ENCODE results near the gene PET100.
"Not testable (repeated sequence)": the region's sequence is repeated elsewhere in the genome, so short reads cannot be mapped to it uniquely, and the experiment has no call there.

PET100 gene

DNA sequence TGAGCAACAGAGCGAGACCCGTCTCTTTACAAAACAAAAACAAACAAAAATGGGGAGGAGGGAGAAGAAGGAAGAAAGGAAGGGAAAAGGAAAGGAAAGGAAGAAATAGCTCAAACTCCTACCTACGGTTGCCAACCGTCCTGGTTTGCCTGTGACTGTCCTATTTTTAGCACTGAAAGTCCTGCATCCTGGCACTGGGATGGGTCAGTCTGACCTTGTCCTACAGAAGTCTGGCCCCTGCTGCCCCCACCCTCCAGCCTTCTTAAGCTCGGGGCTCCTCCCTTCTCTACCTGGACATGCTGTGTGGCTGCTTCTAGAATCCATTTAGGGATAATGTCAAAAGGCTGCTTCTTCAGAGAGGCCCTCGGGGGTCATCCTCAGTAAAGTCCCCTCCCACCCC, 6.1 kb downstream of the PET100 start:
- no peak for DNase-seq

DNA sequence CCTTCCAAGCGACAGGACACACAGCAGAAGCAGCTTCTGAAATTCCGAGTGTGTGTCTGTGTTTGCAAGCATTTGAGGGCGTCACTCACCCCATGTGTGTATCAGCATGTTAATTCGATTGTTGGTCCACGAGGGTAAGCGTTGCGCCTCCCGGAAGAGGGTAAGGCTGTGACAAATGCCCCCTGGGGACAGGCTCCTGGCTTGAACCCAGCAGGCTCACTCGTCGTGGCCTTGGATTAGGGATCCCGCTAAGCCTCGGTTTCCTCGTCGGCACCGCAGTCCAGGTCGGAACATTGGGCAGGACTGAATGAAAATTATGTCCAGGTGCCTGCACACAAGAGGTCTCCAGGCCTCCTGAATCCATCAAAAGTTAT, 6.7 kb downstream of the PET100 start:
- no peak for DNase-seq

DNA sequence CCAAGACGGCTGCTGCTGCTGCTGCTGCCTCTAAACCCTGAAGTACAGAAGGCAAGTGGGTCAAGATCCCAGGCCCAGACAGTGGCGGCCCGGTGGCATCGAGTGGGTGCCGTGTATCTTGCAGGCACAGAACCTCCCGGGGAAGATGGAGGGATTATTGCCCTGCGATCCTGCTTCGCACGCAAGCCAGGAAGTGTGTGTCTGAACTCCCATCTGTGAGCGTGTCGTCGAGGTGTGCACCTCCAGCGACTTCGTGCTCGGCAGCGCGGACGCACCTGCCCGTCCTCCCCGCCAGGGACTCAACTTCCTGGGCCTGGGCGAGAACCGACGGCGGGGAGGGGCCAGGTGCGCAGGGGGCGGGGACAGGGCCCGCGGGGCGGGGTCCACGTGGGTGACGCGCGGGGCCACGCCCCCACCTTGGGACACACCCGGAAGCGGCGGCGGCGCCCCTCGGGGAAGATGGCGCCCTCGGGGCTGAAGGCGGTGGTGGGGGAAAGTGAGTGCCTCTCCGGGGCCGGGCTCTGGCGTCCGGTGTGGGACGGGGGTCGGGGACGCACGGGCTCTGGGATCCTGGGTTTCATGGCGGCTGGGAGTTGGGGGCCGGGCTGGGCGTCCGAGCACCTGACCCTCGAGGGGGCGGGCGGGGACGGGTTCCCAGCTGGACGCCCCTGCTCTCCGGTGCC, 7.2 kb downstream of the PET100 start, which contains the start of gene STXBP2:
STXBP2 (plus strand) TSS at position 420 of the 683 bp plus-strand sequence; CDS start at position 460, 40 bp downstream.
- DNase-seq = peak; percentile 73 to 76

DNA sequence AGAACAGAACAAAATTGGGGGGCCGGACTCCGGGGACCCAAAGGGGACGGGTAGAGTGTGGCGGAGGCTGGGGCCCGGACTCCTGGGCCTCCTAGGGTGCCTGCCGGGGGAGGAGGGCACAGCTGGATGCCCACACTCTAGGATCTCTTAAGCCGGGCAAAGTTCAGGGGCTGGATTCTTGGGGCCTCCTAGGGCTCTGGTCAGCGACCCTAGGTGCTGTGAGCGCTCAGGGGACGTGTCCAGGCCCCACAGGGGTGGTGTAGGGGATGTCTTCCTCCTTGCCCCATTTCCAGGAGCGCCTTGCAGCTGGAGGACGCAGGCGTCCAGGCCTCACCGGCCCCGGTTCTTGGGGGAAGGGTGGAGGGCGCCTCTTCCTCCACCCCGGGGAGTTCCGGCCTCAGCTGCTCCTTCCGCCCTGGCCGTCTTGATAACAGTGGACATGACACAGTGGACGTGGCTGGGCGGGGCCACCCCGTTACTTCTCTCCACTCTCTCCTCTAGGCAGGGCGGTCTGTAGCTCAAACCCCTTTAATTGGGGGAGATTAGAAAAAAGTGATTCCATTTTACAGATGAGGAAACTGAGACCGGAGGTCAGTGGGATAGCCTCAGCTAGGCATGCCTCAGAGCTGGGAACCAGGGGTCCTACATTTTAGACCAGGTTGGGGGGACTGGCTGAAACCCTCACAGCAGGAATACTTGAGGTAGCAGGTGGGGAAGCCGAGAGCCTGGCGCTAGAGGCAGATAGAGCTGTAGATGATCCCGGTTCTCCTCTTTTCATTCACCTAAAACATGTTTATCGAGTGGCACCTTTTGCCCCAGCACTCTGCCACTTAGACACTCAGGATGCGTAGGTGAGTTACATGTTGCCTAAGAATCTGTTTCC, 8.0 kb downstream of the PET100 start:
- DNase-seq = no peak

DNA sequence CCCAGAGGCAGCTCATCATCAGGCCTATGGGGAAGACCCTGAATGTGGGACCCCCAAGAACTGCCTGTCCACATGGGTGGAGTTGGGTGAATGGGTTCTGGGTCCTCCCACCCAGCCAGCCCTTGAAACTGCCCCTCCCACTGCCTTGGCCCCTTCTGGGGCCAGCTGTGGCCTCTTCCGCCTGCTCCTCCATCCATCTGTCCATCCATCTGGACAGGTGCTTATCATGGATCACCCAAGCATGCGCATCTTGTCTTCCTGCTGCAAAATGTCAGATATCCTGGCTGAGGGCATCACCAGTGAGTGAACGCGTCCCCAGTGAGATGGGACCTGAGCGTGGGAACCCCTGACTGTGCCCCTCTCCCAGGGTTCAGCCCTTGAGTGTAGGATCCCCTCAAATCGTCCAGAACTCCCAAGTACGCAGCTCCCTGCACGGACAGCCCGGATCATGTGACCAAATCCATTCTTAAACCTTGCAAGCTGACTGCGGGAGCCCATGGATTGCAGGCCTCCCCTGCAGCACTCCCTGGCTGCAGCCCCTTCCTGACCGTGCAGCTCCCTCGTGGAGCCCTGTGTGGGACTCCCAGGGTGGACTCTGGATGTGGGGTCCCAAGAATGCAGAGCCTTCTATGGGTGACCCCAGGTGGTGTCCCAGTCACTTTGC, 9.3 kb downstream of the PET100 start:
- DNase-seq = no peak

DNA sequence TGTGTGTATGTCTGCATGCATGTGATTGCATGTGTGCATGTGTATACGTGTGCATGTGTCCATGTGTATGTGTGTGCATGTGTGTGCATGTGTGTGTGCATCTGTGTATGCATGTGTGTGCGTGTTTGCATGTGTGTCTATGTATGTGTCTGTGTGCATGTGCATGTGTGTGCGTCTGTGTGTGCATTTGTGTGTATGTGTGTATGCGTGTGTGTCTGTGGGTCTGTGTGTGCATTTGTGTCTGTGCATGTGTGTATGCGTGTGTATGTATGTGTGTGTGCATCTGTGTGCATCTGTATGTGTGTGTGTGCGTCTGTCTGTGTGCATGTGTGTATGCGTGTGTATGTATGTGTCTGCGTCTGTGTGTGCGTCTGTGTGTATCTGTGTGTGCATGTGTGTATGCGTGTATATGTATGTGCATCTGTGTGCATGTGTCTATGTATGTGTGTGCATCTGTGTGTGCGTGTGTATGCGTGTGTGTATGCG, 10.3 kb downstream of the PET100 start:
- DNase-seq = no peak

DNA sequence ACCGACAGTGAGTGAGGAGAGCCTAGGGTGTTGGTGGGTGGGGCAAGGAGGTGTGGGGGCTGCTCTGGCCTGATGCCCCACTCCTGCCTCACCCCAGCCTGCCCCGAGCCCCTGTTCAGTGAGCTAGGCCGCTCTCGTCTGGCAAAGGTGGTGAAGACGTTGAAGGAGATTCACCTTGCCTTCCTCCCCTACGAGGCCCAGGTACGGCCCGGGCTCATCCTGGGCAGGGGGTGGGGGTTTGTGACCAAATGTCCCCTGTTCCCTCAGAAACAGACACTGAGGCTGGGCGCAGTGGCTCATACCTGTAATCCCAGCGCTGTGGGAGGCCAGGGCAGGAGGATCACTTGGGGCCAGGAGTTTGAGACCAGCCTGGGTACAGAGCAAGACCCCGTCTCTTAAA, 11.2 kb downstream of the PET100 start:
- no peak for DNase-seq

DNA sequence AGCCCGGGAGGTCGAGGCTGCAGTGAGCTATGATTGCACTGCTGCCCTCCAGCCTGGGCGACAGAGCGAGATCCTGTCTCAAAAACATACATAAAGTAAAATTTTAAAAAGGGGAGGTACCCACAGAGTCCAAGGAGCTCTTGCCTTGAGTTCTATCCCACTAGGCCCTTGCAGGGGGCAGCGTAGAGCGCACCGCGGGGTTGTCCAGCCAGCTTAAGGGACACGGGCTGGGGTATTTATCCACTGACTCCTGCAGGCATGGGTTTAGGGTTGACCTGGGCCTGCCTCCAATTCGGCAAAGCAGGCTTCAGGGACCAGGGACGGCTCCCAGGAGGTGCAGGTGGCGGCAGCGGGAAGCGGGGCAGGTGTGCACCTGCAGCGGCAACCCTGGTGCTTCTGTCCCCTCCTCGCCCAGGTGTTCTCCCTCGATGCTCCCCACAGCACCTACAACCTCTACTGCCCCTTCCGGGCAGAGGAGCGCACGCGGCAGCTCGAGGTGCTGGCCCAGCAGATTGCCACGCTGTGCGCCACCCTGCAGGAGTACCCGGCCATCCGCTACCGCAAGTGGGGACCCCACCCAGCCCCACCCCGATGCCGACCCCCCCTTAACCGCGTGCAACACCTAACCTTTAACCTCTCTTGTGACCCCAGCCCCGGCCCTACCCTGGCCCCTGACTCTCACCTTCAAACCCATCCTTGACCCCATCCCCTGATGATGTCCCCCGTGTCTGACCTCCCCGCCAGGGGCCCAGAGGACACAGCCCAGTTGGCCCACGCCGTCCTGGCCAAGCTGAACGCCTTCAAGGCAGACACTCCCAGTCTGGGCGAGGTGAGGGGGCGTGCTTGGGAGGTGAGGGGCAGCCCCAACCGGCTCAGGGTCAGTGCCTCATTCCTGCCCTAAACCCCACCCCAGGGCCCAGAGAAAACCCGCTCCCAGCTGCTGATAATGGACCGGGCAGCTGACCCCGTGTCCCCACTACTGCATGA, 12.0 kb downstream of the PET100 start:
- no peak for DNase-seq

DNA sequence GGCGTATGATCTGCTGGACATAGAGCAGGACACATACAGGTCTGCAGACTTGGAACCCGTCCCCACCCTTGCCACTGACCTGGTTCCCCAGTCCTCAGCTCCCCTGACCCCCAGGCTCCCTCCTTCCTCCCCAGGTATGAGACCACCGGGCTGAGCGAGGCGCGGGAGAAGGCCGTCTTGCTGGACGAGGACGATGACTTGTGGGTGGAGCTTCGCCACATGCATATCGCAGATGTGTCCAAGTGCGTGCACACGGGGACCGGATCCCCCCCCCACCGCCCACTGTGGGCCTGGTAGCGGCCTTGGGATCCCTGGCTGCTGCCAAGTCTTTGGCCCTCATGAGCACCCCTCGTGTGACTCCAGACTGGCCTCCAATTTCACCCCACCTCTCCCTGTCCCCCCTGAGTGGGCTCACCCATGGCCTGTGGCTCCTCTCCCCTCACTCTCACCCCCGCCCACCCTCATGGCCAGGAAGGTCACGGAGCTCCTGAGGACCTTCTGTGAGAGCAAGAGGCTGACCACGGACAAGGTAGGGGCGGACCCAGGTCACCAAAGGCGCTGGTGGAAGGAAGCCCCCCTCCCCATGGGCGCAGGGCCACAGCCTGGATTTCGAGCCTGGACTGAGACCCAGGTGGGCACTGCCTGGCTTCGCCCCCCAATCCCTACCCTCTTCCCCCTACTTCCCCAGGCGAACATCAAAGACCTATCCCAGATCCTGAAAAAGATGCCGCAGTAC, 12.9 kb downstream of the PET100 start:
- no peak for DNase-seq

DNA sequence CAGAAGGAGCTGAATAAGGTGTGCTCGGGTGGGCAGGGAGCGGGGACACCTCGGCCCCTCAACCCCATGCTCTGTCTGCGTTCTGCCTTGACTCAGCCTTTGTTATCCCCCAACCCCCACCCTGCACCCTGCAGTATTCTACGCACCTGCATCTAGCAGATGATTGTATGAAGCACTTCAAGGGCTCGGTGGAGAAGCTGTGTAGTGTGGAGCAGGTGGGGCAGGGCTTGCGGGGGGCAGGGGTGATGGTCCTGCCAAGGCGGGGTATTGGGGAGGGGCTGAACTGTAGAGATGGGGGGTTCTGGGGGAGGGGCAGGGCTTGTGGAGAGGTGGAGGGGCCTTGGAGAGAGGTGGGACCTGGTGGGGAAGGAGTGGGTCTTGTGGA, 13.4 kb downstream of the PET100 start:
- DNase-seq = no peak

DNA sequence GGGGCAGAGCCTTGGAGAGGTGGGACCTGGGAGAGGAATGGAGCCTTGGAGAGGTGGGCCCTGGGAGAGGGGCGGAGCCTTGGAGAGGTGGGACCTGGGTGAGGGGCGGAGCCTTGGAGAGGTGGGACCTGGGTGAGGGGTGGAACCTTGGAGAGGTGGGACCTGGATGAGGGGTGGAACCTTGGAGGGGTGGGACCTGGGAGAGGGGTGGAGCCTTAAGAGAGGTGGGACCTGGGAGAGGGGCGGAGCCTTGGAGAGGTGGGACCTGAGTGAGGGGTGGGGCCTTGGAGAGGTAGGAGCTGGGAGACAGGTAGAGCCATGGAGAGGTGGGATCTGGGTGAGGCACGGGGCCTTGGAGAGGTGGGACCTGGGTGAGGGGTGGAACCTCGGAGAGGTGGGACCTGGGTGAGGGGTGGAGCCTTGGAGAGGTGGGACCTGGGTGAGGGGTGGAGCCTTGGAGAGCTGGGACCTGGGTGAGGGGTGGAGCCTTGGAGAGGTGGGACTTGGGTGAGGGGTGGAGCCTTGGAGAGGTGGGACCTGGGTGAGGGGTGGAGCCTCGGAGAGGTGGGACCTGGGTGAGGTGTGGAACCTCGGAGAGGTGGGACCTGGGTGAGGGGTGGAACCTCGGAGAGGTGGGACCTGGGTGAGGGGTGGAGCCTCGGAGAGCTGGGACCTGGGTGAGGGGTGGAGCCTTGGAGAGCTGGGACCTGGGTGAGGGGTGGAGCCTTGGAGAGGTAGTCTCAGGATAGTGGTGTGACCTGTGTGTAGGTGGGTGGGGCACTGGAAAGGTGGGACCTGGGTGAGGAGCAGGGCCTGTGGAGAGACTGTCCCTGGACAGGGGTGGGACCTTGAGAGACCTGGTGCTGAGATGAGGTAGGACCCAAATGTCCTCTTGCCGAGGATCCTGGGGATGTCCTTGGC, 14.3 kb downstream of the PET100 start:
- not testable (repeated sequence) for DNase-seq

DNA sequence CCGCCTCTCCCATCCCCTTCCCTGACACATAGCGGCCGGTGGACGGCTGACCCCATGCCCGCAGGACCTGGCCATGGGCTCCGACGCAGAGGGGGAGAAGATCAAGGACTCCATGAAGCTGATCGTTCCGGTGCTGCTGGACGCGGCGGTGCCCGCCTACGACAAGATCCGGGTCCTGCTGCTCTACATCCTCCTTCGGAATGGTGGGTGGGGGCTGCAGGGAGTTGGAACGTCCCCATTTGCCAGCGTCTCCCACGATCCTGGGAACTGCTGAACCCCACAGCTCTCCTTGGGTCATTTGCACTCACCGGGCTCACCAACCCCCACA, 14.9 kb downstream of the PET100 start:
- DNase-seq = no peak

DNA sequence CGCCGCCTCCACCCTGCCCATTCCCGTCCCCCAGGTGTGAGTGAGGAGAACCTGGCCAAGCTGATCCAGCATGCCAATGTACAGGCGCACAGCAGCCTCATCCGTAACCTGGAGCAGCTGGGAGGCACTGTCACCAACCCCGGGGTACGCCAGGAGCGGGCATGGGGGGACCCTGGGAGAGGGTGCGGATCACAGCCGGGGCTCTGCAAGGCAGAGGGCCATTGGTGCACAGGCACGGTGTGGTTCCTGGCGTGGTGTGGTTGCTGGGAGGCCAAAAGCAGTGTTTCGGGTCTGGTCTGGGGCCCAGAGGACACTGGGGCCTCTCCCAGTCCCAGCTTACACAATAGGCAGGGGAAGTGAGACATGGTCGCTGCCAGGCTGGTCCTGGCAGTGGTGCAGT, 15.6 kb downstream of the PET100 start:
- DNase-seq = no peak

DNA sequence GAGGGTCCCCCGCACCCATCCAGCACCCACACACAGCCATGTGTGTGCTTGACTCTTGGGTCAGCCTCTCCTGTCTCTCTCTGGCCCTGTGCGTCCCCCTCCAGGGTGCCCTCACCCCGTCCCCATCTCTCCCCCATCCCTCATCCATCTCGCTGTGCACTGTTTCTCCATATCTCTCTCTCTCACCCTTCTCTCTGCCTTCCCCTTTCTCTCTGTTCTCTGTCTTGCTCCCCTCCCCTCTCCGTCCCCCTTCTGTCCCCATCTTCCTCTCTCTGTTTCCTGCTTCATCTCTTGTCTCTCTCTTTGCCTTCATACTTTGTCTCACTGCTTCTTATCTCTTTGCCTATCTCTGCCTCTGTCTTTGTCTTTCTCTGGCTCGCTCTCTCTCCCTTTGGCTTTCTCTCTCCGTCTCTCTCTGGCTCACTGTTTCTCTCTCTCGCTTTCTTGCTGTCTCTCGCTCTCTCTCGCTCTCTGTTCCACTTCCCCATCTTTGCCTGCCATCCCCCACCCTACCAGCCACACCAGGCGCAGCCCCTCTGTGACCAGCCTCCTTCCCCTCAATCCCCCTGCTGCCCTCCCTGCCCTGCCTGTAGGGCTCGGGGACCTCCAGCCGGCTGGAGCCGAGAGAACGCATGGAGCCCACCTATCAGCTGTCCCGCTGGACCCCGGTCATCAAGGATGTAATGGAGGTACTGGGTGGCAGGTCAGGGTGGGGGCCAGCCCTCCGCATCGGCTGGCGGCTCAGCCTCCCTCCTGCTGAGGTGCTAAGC, 16.2 kb downstream of the PET100 start:
- no peak for DNase-seq

DNA sequence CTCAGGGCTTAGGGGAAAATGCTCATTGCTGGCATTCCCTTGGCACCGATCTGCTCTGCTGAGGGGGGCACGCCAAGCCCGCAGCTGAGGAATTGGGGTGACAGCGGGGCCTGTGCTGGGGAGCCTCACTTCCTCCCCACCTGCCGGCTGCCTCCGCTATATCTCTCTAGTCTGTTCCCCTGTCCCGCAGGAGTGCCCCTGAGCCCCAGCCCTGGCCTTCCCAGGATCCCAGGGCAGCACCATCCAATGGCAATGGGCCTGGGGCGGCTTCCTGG, 16.8 kb downstream of the PET100 start:
- DNase-seq = no peak

DNA sequence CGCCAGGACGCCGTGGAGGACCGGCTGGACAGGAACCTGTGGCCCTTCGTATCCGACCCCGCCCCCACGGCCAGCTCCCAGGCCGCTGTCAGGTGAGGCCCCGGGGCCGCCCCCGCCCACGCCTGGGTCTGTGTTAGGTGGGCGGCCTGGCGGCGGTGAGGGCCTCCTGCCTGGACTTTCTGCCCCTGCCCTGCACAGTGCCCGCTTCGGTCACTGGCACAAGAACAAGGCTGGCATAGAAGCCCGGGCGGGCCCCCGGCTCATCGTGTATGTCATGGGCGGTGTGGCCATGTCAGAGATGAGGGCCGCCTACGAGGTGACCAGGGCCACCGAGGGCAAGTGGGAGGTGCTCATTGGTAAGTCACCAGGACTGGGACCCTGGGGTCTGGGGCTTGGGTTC, 17.6 kb downstream of the PET100 start:
- no peak for DNase-seq

DNA sequence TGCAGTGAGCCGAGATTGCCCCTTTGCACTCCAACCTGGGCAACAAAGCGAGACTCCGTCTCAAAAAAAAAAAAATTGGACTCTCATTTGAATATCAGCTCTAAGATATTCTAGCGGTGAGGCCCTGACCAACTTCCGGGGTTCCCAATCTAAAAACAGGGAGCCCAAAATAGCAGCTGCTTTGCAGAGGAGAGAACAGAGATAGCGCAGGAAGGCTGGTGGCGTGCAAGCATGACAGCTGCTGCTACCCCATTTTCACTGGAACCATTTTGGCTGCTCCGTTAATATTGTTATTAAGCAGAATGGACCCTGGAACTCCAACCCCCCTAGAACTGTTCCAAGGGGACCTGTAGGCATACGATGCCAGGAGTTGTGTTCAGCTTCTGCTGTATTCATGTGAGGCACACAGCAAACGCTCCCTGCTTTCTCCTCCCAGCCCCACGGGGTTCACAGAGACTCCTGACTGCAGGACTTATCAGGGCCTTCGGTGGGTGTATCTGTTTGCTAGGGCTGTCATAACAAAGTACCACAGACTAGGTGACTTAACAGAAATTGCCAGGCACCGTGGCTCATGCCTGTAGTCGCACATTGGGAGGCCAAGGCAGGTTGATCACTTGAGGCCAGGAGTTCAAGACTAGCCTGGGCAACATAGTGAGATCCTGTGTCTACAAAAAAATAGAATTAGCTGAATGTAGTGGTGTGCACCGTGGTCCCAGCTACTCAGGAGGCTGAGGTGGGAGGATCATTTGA, 18.8 kb downstream of the PET100 start:
- DNase-seq = no peak

DNA sequence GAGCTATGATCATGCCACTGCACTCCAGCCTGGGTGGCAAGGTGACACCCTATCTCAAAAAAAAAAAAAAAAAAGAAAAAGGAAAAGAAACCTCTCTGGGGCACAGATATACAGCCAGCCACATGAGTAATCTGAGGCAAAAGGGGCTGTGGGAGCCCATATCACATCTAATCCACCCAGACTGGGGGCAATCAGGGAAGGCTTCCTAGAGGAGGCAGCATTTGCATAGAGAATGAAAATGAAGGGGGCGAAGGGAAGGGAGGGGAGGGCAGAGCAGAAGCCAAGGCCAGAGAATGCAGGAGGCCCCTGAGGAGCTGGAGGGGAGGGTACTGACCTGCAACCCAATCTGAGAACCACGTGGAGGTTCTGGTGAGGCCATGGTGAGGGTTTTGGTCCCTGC, 20.6 kb downstream of the PET100 start:
- no peak for DNase-seq

DNA sequence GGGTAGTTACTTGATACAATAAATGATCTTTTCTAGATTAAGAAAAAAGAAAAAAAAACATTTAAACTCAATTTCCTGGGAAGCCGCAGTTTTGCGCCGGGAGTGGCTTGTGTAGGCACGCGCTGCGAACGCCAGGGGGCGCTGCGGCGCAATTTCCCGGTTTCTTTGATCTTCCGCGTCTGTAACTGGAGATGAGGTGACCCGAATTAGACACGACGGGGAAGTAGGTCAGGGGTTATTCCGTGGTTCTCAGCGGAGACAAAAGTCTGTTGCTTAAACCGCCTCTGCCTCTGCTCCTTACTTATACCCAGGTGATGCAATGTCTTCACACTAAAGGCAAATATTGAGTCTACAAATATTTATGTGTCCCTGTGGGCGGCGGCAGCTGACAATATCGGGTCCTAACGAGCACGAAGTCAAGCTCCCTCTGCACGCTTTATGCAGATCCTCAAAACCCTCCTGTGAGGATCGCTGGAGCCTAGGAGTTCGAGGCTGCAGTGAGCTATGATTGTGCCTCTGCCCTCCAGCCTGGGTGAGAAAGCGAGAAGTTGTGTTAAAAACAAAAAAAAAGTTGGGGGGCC, 22.6 kb downstream of the PET100 start:
- DNase-seq = peak; percentile 56 to 59
